Measurements from ENCODE around the gene USP31.

The USP31 gene

DNA sequence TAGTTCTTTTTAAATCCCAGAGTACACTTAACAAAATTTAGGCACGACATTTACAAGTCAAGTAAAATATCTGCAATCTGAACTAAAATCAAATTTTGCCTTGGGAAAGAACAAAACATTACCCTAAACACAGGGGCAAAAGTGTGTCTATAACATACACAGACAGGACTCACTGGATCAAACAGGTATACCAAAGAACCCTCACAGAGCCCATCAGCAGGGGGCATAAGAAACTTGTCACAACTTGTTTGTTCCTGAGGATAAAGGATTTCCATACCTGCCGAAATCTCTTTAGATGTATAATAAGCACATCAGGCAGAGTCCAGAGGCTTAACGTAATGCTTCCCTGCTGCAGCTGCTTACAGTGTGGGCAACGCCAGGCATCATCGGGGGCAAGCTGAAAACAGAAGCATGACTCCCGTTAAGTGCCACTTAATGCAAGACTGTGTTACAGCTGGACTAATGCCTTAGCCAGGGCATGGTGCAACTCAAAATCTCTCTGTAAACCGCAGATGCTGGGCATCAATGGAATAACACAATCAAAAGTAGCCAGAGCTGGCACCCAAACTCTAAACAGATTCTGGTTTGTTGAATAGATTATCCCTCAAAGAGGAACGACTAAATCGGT, 67.0 kb downstream of the USP31 start:
- Histone ChIP-seq H3K9me3 (ENCODE audit: control insufficient read depth in 1 of 2, low read length in 2 of 2) (no peaks in the 10 kb centered on the region), H3K27ac (ENCODE audit: low read depth, low read length) (no peak overlapping the region), H3K4me1 (ENCODE audit: control insufficient read depth in 1 of 2, insufficient read depth in 2 of 2, low read length in 2 of 2) (peaks cover 4 to 7% of the 10 kb centered on the region in 2 donors), H3K27me3 (ENCODE audit: control insufficient read depth in 1 of 2, insufficient read depth in 2 of 2, low read length in 2 of 2) (no peaks in the 10 kb centered on the region), H3K4me3 (ENCODE audit: low read depth in 1 of 2, low read length in 2 of 2) (no peak overlapping the region), H3K9ac (ENCODE audit: low read depth in 1 of 2, low read length in 2 of 2) (no peak overlapping the region), H3K36me3 (ENCODE audit: control insufficient read depth in 1 of 2, insufficient read depth in 2 of 2, low read length in 2 of 2) (peaks cover 4 to 21% of the 10 kb centered on the region in 2 donors)

DNA sequence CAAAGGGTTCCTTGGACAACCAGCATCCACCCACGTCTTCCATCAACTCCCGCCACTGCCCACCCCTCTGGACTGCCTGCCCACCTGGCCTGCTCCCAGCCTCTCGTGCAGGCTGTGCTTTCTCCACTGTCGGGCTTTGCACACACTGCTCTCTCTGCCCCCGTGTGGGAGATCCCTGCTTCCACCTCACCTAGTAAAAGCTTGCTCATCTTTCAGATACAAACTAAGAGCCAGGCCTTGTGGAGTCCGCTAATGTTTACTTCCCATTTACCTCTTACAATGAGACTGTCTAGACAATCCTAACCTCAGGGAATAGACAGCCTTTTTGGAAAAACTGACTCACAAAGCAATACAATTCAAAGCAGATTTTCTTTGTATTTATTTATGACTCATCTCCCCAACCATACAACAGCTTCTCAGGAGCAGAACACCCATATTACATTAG, 67.6 kb downstream of the USP31 start:
- Histone ChIP-seq H3K27ac (ENCODE audit: low read depth, low read length) (no peak overlapping the region), H3K9ac (ENCODE audit: low read depth in 1 of 2, low read length in 2 of 2) (no peak overlapping the region), H3K4me1 (ENCODE audit: control insufficient read depth in 1 of 2, insufficient read depth in 2 of 2, low read length in 2 of 2) (peaks cover 4 to 7% of the 10 kb centered on the region in 2 donors), H3K27me3 (ENCODE audit: control insufficient read depth in 1 of 2, insufficient read depth in 2 of 2, low read length in 2 of 2) (no peaks in the 10 kb centered on the region), H3K36me3 (ENCODE audit: control insufficient read depth in 1 of 2, insufficient read depth in 2 of 2, low read length in 2 of 2) (peaks cover 4 to 21% of the 10 kb centered on the region in 2 donors), H3K9me3 (ENCODE audit: control insufficient read depth in 1 of 2, low read length in 2 of 2) (no peaks in the 10 kb centered on the region), H3K4me3 (ENCODE audit: low read depth in 1 of 2, low read length in 2 of 2) (no peak overlapping the region)

DNA sequence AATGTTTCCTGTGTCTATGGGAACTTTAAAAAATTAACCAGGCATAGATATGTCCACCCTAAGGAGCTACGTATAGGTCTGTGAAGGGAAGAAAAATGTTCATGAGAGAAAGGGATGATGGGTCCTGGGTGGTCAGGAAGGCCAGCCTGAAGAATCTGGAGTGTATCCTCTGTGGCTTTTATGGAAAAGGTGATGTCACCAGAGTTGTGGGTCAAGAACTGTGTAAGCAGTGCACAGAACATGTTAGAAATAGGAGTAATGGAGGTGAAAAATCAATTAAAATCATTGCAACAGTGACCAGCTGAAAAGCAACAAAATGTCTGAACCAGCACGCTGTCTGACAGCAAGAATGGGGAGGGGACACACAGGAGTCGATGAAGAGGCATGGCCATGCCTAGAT, 68.5 kb downstream of the USP31 start:
- H3K4me1 ChIP-seq (ENCODE audit: control insufficient read depth in 1 of 2, insufficient read depth in 2 of 2, low read length in 2 of 2) = peaks cover 4 to 7% of the 10 kb centered on the region in 2 donors
- H3K27ac ChIP-seq (ENCODE audit: low read depth, low read length) = no peak overlapping the region
- H3K27me3 ChIP-seq (ENCODE audit: control insufficient read depth in 1 of 2, insufficient read depth in 2 of 2, low read length in 2 of 2) = no peaks in the 10 kb centered on the region
- H3K9me3 ChIP-seq (ENCODE audit: control insufficient read depth in 1 of 2, low read length in 2 of 2) = no peaks in the 10 kb centered on the region
- H3K4me3 ChIP-seq (ENCODE audit: low read depth in 1 of 2, low read length in 2 of 2) = no peak overlapping the region
- H3K36me3 ChIP-seq (ENCODE audit: control insufficient read depth in 1 of 2, insufficient read depth in 2 of 2, low read length in 2 of 2) = peaks cover 4 to 21% of the 10 kb centered on the region in 2 donors
- H3K9ac ChIP-seq (ENCODE audit: low read depth in 1 of 2, low read length in 2 of 2) = no peak overlapping the region

DNA sequence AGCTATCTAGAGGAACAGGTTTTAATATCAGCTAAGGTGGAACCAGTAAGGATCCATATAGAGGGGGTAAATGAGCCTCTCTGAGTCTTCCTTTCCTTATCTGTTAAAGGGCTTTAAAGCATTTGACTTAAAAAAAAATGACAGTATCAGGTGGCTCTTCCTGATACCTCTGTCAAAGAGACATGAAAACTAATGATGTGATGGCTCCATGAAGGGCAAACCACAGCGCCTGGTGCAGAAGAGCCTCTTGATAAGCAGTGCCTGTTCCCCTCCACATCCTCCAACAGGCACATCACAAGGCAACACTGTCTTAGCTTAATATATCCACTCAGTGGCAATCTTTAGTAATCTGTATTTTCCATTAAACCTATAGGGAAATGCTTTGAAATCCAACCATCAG, 68.9 kb downstream of the USP31 start:
- H3K9ac ChIP-seq (ENCODE audit: low read depth in 1 of 2, low read length in 2 of 2) = no peak overlapping the region
- no peak overlapping the region for H3K4me3 ChIP-seq (ENCODE audit: low read depth in 1 of 2, low read length in 2 of 2)
- H3K9me3 ChIP-seq (ENCODE audit: control insufficient read depth in 1 of 2, low read length in 2 of 2) = no peaks in the 10 kb centered on the region
- peaks cover 4 to 21% of the 10 kb centered on the region in 2 donors for H3K36me3 ChIP-seq (ENCODE audit: control insufficient read depth in 1 of 2, insufficient read depth in 2 of 2, low read length in 2 of 2)
- H3K4me1 ChIP-seq (ENCODE audit: control insufficient read depth in 1 of 2, insufficient read depth in 2 of 2, low read length in 2 of 2) = peaks cover 4 to 7% of the 10 kb centered on the region in 2 donors
- no peaks in the 10 kb centered on the region for H3K27me3 ChIP-seq (ENCODE audit: control insufficient read depth in 1 of 2, insufficient read depth in 2 of 2, low read length in 2 of 2)
- H3K27ac ChIP-seq (ENCODE audit: low read depth, low read length) = no peak overlapping the region

DNA sequence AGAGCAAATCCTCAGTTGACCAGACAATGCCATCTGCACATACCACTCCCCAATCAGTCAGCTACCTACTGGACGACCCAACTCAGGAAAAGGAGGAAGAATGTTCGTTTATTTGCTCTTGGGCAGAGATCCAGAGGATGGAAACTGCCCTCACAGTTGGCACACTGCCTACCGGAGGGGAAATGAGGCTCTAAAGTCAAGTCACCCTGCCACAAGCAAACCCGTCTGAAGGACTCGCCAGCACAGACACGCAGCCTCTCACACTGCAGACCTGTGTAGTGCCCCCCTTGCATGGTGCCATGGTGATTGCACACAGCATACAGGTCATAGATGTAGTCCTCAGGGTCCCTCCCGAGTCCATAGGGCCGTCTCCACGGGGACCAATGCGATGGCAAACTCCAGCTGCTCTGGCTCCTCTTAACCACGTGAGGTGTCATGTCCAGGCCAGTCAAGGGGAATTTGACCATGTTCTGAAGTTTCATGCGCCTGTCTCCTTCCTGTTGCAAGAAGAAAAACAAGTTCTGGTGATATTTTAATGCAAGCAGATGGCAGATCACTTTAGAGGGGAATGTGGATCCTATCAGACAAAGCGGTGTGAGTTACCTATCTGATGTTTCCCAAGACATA, 69.5 kb downstream of the USP31 start:
- no peak overlapping the region for H3K4me3 ChIP-seq (ENCODE audit: low read depth in 1 of 2, low read length in 2 of 2)
- H3K36me3 ChIP-seq (ENCODE audit: control insufficient read depth in 1 of 2, insufficient read depth in 2 of 2, low read length in 2 of 2) = peaks cover 4 to 20% of the 10 kb centered on the region in 2 donors
- H3K4me1 ChIP-seq (ENCODE audit: control insufficient read depth in 1 of 2, insufficient read depth in 2 of 2, low read length in 2 of 2) = peaks cover 4 to 7% of the 10 kb centered on the region in 2 donors
- H3K27me3 ChIP-seq (ENCODE audit: control insufficient read depth in 1 of 2, insufficient read depth in 2 of 2, low read length in 2 of 2) = no peaks in the 10 kb centered on the region
- no peaks in the 10 kb centered on the region for H3K9me3 ChIP-seq (ENCODE audit: control insufficient read depth in 1 of 2, low read length in 2 of 2)
- no peak overlapping the region for H3K27ac ChIP-seq (ENCODE audit: low read depth, low read length)
- no peak overlapping the region for H3K9ac ChIP-seq (ENCODE audit: low read depth in 1 of 2, low read length in 2 of 2)

DNA sequence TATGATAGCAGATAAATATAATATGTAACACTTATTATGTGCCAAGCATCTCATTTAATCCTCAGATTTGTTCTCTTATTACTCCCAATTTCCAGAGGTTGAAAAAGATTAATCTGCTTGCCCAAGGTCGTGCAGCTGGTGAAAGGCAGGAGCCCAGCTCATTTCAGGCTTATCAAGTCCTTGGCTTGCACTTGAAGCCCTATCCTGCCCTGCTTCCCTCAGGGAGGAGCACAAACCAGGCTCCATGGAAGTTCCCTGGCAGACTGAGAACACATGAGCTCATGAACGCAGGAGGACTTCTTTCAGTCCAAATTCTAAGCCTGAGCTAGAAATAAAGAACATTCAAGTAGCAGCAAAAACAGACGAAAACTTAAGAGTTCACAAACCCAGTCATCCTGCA, 74.8 kb downstream of the USP31 start:
- Histone ChIP-seq H3K36me3 (ENCODE audit: control insufficient read depth in 1 of 2, insufficient read depth in 2 of 2, low read length in 2 of 2) (peaks cover 8 to 20% of the 10 kb centered on the region in 2 donors), H3K4me3 (ENCODE audit: low read depth in 1 of 2, low read length in 2 of 2) (no peak overlapping the region), H3K9me3 (ENCODE audit: control insufficient read depth in 1 of 2, low read length in 2 of 2) (no peaks in the 10 kb centered on the region), H3K27me3 (ENCODE audit: control insufficient read depth in 1 of 2, insufficient read depth in 2 of 2, low read length in 2 of 2) (no peaks in the 10 kb centered on the region), H3K27ac (ENCODE audit: low read depth, low read length) (no peak overlapping the region), H3K4me1 (ENCODE audit: control insufficient read depth in 1 of 2, insufficient read depth in 2 of 2, low read length in 2 of 2) (peaks cover 9 to 11% of the 10 kb centered on the region in 2 donors), H3K9ac (ENCODE audit: low read depth in 1 of 2, low read length in 2 of 2) (no peak overlapping the region)

DNA sequence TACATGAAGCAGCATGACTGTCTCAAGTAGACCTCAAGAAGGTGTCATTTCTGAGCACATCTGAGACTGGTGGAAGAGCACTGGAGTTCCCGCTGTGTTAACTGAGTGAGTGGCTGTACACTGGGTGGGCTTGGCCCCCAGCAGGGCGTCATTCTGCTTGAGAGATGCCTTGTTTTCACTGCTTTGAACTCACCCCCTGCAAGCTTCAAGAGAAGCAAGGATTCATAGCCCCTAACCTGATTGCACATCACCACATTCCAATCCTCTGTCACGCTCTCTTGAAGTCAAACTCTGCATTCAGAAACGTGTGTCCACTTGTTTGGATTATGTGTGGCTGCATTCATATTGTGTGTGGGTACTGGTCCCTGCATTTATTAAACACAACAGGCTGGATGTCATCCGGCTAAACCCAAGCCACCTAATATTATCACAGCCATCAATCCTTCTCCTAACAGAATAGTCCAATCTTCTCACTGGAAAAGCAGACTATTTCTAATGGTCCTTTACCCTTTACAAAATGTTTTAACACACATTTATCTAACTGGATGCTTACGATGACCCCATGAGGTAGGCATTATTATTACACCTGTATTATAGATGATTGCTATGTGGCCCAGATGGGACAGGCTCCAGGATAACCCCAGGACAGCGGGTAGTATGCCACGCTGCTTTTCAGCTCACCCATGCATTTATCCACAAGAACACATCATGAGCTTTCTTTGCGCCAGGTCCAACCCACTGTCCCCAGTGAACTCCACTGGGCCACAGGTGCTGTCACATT, 76.3 kb downstream of the USP31 start:
- H3K27me3 ChIP-seq (ENCODE audit: control insufficient read depth in 1 of 2, insufficient read depth in 2 of 2, low read length in 2 of 2) = no peaks in the 10 kb centered on the region
- H3K4me1 ChIP-seq (ENCODE audit: control insufficient read depth in 1 of 2, insufficient read depth in 2 of 2, low read length in 2 of 2) = peaks cover 9 to 11% of the 10 kb centered on the region in 2 donors
- peaks cover 16 to 32% of the 10 kb centered on the region in 2 donors for H3K36me3 ChIP-seq (ENCODE audit: control insufficient read depth in 1 of 2, insufficient read depth in 2 of 2, low read length in 2 of 2)
- no peak overlapping the region for H3K9ac ChIP-seq (ENCODE audit: low read depth in 1 of 2, low read length in 2 of 2)
- no peak overlapping the region for H3K4me3 ChIP-seq (ENCODE audit: low read depth in 1 of 2, low read length in 2 of 2)
- no peak overlapping the region for H3K27ac ChIP-seq (ENCODE audit: low read depth, low read length)
- H3K9me3 ChIP-seq (ENCODE audit: control insufficient read depth in 1 of 2, low read length in 2 of 2) = no peaks in the 10 kb centered on the region

DNA sequence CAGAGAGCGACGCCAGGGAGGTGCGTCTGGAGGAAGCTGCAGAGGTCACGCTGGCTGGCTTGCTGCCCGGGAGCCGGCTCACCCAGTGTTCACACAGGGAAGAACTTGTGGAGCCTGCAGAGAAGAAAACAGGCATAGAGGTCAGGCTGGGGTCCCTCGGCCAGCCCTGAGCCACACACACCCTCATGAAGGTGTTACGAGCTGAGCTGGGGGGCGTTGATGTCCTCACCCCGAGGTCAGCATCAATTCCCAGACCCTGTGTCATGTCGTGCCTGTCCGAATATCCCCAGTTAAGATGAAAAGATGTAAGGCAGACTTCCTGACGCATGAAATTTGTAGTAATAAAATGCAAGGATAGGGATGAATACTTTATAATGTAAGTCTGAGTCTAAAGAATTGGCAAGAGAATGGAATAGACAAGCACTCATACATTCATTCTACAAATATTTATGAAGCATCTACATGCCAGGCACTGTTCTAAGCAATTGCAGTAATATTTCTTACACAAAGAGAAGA, 77.1 kb downstream of the USP31 start:
- H3K36me3 ChIP-seq (ENCODE audit: control insufficient read depth in 1 of 2, insufficient read depth in 2 of 2, low read length in 2 of 2) = peaks cover 19 to 36% of the 10 kb centered on the region in 2 donors
- H3K9me3 ChIP-seq (ENCODE audit: control insufficient read depth in 1 of 2, low read length in 2 of 2) = no peaks in the 10 kb centered on the region
- H3K4me3 ChIP-seq (ENCODE audit: low read depth in 1 of 2, low read length in 2 of 2) = no peak overlapping the region
- H3K27ac ChIP-seq (ENCODE audit: low read depth, low read length) = no peak overlapping the region
- H3K4me1 ChIP-seq (ENCODE audit: control insufficient read depth in 1 of 2, insufficient read depth in 2 of 2, low read length in 2 of 2) = peaks cover 9 to 11% of the 10 kb centered on the region in 2 donors
- no peak overlapping the region for H3K9ac ChIP-seq (ENCODE audit: low read depth in 1 of 2, low read length in 2 of 2)
- H3K27me3 ChIP-seq (ENCODE audit: control insufficient read depth in 1 of 2, insufficient read depth in 2 of 2, low read length in 2 of 2) = no peaks in the 10 kb centered on the region

DNA sequence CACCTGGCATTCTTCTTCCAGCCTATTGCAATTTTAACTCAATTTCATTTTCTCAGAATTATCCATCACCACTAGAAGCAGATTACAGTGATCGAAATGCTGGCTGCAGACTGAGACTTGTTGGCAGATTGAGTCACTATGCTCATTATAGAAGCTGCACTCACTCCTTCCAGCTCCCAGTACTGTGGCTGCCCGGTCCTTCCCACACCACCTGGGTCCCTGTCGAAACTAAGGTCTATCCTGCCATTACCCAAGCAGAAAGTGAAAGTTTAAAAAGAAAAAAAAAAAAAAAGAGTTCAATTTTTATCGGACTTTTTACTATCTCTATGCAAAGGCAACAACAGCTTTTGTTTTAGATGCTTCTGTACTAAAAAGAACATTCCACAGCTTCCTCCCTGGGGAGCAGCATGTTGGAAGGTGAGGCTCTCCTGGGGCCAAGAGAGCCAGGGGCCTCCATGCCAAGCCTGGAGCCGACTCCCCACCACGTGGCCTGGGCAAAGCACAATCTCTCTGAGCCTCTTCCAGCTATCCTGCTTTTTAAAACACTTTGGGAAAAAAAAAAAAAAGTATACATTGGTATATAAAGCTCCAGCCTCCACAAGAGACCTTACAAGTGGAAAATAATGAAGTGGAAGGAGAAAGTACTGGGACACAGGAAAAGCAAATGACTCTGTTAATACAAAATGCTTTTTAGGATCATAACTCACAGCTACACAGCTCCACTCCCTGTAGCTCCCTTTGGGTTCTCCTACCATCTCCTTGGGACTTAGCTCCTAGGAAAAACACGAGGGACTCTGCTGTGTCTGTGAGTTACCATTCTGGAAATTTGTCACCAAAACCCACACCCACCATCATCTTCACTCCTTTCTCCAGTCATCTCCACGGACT, 77.8 kb downstream of the USP31 start:
- Histone ChIP-seq H3K36me3 (ENCODE audit: control insufficient read depth in 1 of 2, insufficient read depth in 2 of 2, low read length in 2 of 2) (peaks cover 19 to 36% of the 10 kb centered on the region in 2 donors), H3K9ac (ENCODE audit: low read depth in 1 of 2, low read length in 2 of 2) (no peak overlapping the region), H3K4me3 (ENCODE audit: low read depth in 1 of 2, low read length in 2 of 2) (no peak overlapping the region), H3K9me3 (ENCODE audit: control insufficient read depth in 1 of 2, low read length in 2 of 2) (no peaks in the 10 kb centered on the region), H3K27me3 (ENCODE audit: control insufficient read depth in 1 of 2, insufficient read depth in 2 of 2, low read length in 2 of 2) (no peaks in the 10 kb centered on the region), H3K4me1 (ENCODE audit: control insufficient read depth in 1 of 2, insufficient read depth in 2 of 2, low read length in 2 of 2) (peaks cover 9 to 11% of the 10 kb centered on the region in 2 donors), H3K27ac (ENCODE audit: low read depth, low read length) (no peak overlapping the region)

Data from duodenal mucosa (tissue), 2 donors.